Activated CD4-positive, CD25-positive, alpha-beta regulatory T cell treated with anti-CD3 and anti-CD28 coated beads, Interleukin-2, amount 50 U/mL, for 16 hours (primary cell): ENCODE measurements around the gene FIGLA.
"Not testable (repeated sequence)": the region's sequence is repeated elsewhere in the genome, so short reads cannot be mapped to it uniquely, and the experiment has no call there.

Source experiments
- DNase-seq: peaks from one replicate; pipeline ENCODE4 v3.0.0-alpha.2; 2020; ENCODE audit warnings: low read depth, low spot score

The FIGLA gene

GRCh38 chr2:70746094-70746974 is 44.1 kb downstream of the FIGLA start:
- DNase-seq, result no peak

GRCh38 chr2:70745276-70745825 is 45.1 kb downstream of the FIGLA start:
- no peak for DNase-seq

GRCh38 chr2:70744397-70744796 is 46.0 kb downstream of the FIGLA start:
- no peak for DNase-seq

GRCh38 chr2:70743677-70744076 is 46.8 kb downstream of the FIGLA start:
- no peak for DNase-seq

- DNase-seq, result no peak
Measured at GRCh38 chr2:70743068-70743467, 47.4 kb downstream of the FIGLA start.

GRCh38 chr2:70739492-70739891 is 51.0 kb downstream of the FIGLA start:
- not testable (repeated sequence) for DNase-seq

GRCh38 chr2:70738159-70738558 is 52.3 kb downstream of the FIGLA start:
- no peak for DNase-seq

GRCh38 chr2:70735071-70735470 is 55.4 kb downstream of the FIGLA start:
- no peak for DNase-seq

GRCh38 chr2:70733646-70734180 is 56.7 kb downstream of the FIGLA start:
- DNase-seq, result no peak

GRCh38 chr2:70732766-70733645 is 57.4 kb downstream of the FIGLA start:
- no peak for DNase-seq

- DNase-seq, result no peak
Measured at GRCh38 chr2:70730730-70731129, 59.7 kb downstream of the FIGLA start.

GRCh38 chr2:70729647-70730046 is 60.8 kb downstream of the FIGLA start:
- no peak for DNase-seq

GRCh38 chr2:70728128-70728527 is 62.3 kb downstream of the FIGLA start:
- DNase-seq, result no peak
